Panc1 (cell line): Measurements from ENCODE around the gene INHBB. TPM values are rescaled to one million over a fixed set of nuclear protein-coding genes. Genes with fewer than 3 reads are reported as not detected.

ENCODE experiments used
- ATAC-seq: fragments of 200-7000 bp; cut with Tn5 transposase; 2 replicates; pipeline ENCODE4 v1.9.1; 2020; ENCODE audit warnings: mild to moderate bottlenecking, moderate library complexity
- BruUV-seq: library from RNA; stranded (reverse); fragments of 400-500 nt; replicated peaks from 2 replicates; lab custom pipeline; 2021; lab: Mats Ljungman, UMichigan
- CTCF ChIA-PET: fragments of 300-600 bp; sonication (Branson Sonifier 250); formaldehyde crosslinking; loops from one replicate; lab custom pipeline; 2022; ENCODE audit warnings: antibody characterized with exemption; lab: Charles Lee
- POLR2A ChIA-PET: fragments of 300-600 bp; sonication (Branson Sonifier 250); formaldehyde crosslinking; loops from one replicate; lab custom pipeline; 2022; ENCODE audit warnings: antibody characterized with exemption; lab: Charles Lee
- DNase-seq: peaks from one replicate; pipeline ENCODE4 v3.0.0-alpha.2; 2010; ENCODE audit warnings: low read depth, low spot score
- H3K27ac ChIP-seq: 2 replicates; pipeline ENCODE4 v1.5.1; 2011; ENCODE audit warnings: mild to moderate bottlenecking, low read length, inconsistent platforms
- H3K27me3 ChIP-seq: fragments of 200-500 bp; sonication (Bioruptor generic); 2 replicates; pipeline ENCODE4 v1.6.0; 2014; ENCODE audit warnings: low read length, inconsistent platforms; ENCODE audit not compliant: control insufficient read depth, insufficient read depth
- H3K36me3 ChIP-seq: fragments of 200-500 bp; sonication (Bioruptor generic); 2 replicates; pipeline ENCODE4 v1.5.1; 2014; ENCODE audit warnings: inconsistent platforms, mild to moderate bottlenecking, low read length, moderate library complexity; ENCODE audit not compliant: control insufficient read depth, insufficient read depth
- H3K4me1 ChIP-seq: 2 replicates; pipeline ENCODE4 v1.5.1; 2011; ENCODE audit warnings: inconsistent platforms, mild to moderate bottlenecking, low read length, moderate library complexity; ENCODE audit not compliant: control insufficient read depth, insufficient read depth
- H3K4me3 ChIP-seq, 2 experiments: 2 replicates each; pipeline ENCODE4 v1.5.1; 2011 to 2012; ENCODE audit warnings: low read depth in 2 of 2, low read length in 2 of 2, mild to moderate bottlenecking in 2 of 2, inconsistent platforms in 1 of 2, moderate library complexity in 1 of 2
- H3K9me3 ChIP-seq: fragments of 200-500 bp; sonication (Bioruptor generic); 2 replicates; pipeline ENCODE4 v1.5.1; 2014; ENCODE audit warnings: low read depth, mild to moderate bottlenecking, inconsistent platforms, low read length, moderate library complexity; ENCODE audit not compliant: control insufficient read depth, insufficient read depth
- POLR2AphosphoS5 ChIP-seq: IDR thresholded peaks from 2 replicates; pipeline ENCODE4 v1.6.1; 2012; ENCODE audit warnings: mild to moderate bottlenecking, low read depth, low read length, moderate library complexity
- SIN3A ChIP-seq: IDR thresholded peaks from 2 replicates; pipeline ENCODE4 v1.6.1; 2012; ENCODE audit warnings: low read depth, mild to moderate bottlenecking, low read length, moderate library complexity, borderline replicate concordance; ENCODE audit not compliant: insufficient read depth
- TCF7L2 ChIP-seq: IDR thresholded peaks from 2 replicates; pipeline ENCODE4 v1.6.1; 2011; ENCODE audit warnings: mild to moderate bottlenecking, low read depth, low read length, inconsistent platforms
- in situ Hi-C: cut with HindIII; loops from 2 replicates; pipeline ENCODE4 v1.10.0; 2016; ENCODE audit warnings: low sequenced_read_pairs, low pct_unique_long_range_greater_than_20kb
- intact Hi-C: fragments of 100-400 bp; cut with micrococcal nuclease; formaldehyde crosslinking; loops from one replicate; pipeline ENCODE4 v1.10.0; 2022; ENCODE audit not compliant: unreplicated experiment
- total RNA-seq: library from RNA; stranded (reverse); gene quantifications from one replicate; pipeline ENCODE4 v1.2.1, GENCODE V29; 2021; ENCODE audit not compliant: unreplicated experiment
- TF ChIP-seq, protein P1 (sequence below), 2 experiments: IDR thresholded peaks; 2 replicates each; pipeline ENCODE4 v1.6.1; 2011 to 2012; ENCODE audit warnings: low read depth in 2 of 2, control low read depth in 1 of 2, low read length in 1 of 2, mild to moderate bottlenecking in 1 of 2, moderate library complexity in 1 of 2; ENCODE audit not compliant: insufficient read depth in 1 of 2
- TF ChIP-seq, protein P2 (sequence below): fragments of 450-650 bp; IDR thresholded peaks from 2 replicates; pipeline ENCODE4 v1.5.1; 2017; ENCODE audit warnings: mild to moderate bottlenecking

Gene INHBB
- total RNA-seq, 1 experiment from 2014 or later = 38.2 TPM

DNA sequence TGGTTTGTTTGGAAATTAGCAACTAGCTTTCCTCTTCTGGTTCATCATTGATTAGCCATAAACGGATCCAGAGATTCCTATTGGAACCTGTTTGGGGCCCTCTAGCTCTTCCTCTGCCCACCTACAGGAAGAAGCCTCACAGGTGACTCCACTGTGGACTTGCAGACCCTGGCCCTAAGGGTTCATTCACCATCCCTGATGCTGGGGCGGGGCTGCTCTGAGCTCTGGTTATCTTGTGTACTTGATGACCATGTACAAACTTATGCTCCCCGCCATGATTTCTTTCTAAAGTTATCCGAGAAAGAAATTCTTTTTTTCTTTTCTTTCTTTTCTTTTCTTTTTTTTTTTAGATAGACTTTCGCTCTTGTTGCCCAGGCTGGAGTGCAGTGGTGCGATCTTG, 33.9 kb upstream of the INHBB start:
- Histone ChIP-seq H3K27me3 (no peaks in the 10 kb centered on the region), H3K4me1 (no peaks in the 10 kb centered on the region; the same call in 1 of the 2 replicates), H3K9me3 (no peaks in the 10 kb centered on the region), H3K36me3 (no peaks in the 10 kb centered on the region), H3K4me3 (no peak overlapping the region), H3K27ac (no peak overlapping the region)
- CTCF ChIA-PET = interaction anchor here (0.7 to 1.0 kb wide), 2 partner anchors 25 to 138 kb away, joined by 3 to 4 read pairs; no protein-coding TSS in a partner anchor
- BruUV-seq = no TSS peak
- TF ChIP-seq TCF7L2 (no peak), SIN3A (no peak), POLR2AphosphoS5 (no peak)
- TF ChIP-seq, protein P1, sequence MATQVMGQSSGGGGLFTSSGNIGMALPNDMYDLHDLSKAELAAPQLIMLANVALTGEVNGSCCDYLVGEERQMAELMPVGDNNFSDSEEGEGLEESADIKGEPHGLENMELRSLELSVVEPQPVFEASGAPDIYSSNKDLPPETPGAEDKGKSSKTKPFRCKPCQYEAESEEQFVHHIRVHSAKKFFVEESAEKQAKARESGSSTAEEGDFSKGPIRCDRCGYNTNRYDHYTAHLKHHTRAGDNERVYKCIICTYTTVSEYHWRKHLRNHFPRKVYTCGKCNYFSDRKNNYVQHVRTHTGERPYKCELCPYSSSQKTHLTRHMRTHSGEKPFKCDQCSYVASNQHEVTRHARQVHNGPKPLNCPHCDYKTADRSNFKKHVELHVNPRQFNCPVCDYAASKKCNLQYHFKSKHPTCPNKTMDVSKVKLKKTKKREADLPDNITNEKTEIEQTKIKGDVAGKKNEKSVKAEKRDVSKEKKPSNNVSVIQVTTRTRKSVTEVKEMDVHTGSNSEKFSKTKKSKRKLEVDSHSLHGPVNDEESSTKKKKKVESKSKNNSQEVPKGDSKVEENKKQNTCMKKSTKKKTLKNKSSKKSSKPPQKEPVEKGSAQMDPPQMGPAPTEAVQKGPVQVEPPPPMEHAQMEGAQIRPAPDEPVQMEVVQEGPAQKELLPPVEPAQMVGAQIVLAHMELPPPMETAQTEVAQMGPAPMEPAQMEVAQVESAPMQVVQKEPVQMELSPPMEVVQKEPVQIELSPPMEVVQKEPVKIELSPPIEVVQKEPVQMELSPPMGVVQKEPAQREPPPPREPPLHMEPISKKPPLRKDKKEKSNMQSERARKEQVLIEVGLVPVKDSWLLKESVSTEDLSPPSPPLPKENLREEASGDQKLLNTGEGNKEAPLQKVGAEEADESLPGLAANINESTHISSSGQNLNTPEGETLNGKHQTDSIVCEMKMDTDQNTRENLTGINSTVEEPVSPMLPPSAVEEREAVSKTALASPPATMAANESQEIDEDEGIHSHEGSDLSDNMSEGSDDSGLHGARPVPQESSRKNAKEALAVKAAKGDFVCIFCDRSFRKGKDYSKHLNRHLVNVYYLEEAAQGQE (IDR thresholded peaks at IDR 0.05; ENCODE audit: insufficient read depth in 1 of 2, low read depth in 2 of 2, low read length in 1 of 2) = no peak
- TF ChIP-seq, protein P2, sequence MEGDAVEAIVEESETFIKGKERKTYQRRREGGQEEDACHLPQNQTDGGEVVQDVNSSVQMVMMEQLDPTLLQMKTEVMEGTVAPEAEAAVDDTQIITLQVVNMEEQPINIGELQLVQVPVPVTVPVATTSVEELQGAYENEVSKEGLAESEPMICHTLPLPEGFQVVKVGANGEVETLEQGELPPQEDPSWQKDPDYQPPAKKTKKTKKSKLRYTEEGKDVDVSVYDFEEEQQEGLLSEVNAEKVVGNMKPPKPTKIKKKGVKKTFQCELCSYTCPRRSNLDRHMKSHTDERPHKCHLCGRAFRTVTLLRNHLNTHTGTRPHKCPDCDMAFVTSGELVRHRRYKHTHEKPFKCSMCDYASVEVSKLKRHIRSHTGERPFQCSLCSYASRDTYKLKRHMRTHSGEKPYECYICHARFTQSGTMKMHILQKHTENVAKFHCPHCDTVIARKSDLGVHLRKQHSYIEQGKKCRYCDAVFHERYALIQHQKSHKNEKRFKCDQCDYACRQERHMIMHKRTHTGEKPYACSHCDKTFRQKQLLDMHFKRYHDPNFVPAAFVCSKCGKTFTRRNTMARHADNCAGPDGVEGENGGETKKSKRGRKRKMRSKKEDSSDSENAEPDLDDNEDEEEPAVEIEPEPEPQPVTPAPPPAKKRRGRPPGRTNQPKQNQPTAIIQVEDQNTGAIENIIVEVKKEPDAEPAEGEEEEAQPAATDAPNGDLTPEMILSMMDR = no peak
- DNase-seq = no peak
- ATAC-seq = no peak
- in situ Hi-C loops (no loop called here), intact Hi-C loops (loop anchor here (5.0 to 10.0 kb wide), 3 partner anchors 85 to 363 kb away; no protein-coding TSS in a partner anchor)
- POLR2A ChIA-PET = no interaction called here

DNA sequence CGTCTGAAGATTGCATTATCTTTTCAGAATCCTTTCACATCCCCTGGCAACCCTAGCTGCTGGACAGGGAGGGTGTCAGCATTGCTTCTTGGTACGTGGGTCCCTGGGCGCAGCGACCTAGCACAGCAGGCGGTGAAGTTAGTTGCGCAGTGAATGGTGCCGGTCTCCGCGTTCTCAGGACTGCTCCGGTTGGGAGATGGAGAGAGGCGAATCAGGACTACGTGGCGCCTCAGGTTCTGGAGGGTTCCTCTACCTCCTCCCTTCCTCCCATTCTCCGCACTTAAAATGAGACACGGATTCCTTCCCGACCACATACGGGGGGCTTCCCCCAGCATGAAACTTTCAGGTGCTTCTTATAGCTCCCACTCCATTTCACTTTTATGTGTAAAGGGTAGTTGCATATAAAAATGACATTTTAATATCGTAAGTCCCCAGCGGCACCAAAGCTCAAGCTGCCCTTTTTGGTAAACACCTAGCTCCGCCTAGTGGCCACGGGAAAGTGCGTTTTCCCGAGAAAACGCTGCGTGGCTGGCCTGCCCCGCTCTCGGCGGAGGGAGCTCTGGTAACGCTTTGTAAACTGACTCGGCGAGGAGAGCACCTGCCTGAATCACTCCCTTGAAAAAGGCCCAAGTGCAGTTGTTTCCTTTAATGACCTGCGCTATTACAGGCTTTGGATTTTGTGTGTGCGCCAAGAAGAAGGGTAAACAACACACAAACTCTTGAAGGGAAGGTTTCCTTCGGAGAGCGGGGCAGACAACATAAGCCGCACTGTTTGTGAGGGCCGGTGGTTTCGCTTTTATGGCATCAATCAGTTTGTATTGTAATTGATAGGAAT, 32.9 kb upstream of the INHBB start:
- peak; percentile 41 for DNase-seq
- peak overlapping the region; percentile 31 to 53 for H3K4me3 ChIP-seq
- no peak overlapping the region; the same call in 1 of the 2 replicates for H3K27ac ChIP-seq
- ChIA-PET POLR2A (no interaction called here), CTCF (interaction anchor here (0.7 to 1.4 kb wide), 7 partner anchors 31 to 612 kb away, joined by 3 to 5 read pairs (median 4); partner anchors contain the start of genes RALB and TMEM185B)
- ATAC-seq = peak; percentile 88
- no peaks in the 10 kb centered on the region; the same call in 1 of the 2 replicates for H3K4me1 ChIP-seq
- H3K9me3 ChIP-seq = no peaks in the 10 kb centered on the region
- intact Hi-C loops = loop anchor here (5.0 to 10.0 kb wide), 3 partner anchors 86 to 362 kb away; no protein-coding TSS in a partner anchor
- TF ChIP-seq, protein P2 = peak; percentile 97
- TF ChIP-seq, protein P1 (IDR thresholded peaks at IDR 0.05; ENCODE audit: insufficient read depth in 1 of 2, low read depth in 2 of 2, low read length in 1 of 2) = no peak
- TF ChIP-seq POLR2AphosphoS5 = no peak
- H3K27me3 ChIP-seq = no peaks in the 10 kb centered on the region
- H3K36me3 ChIP-seq = no peaks in the 10 kb centered on the region
- BruUV-seq = no TSS peak
- in situ Hi-C loops = no loop called here
